ENCODE measurements around the gene NIPBL.

The NIPBL gene, protein sequence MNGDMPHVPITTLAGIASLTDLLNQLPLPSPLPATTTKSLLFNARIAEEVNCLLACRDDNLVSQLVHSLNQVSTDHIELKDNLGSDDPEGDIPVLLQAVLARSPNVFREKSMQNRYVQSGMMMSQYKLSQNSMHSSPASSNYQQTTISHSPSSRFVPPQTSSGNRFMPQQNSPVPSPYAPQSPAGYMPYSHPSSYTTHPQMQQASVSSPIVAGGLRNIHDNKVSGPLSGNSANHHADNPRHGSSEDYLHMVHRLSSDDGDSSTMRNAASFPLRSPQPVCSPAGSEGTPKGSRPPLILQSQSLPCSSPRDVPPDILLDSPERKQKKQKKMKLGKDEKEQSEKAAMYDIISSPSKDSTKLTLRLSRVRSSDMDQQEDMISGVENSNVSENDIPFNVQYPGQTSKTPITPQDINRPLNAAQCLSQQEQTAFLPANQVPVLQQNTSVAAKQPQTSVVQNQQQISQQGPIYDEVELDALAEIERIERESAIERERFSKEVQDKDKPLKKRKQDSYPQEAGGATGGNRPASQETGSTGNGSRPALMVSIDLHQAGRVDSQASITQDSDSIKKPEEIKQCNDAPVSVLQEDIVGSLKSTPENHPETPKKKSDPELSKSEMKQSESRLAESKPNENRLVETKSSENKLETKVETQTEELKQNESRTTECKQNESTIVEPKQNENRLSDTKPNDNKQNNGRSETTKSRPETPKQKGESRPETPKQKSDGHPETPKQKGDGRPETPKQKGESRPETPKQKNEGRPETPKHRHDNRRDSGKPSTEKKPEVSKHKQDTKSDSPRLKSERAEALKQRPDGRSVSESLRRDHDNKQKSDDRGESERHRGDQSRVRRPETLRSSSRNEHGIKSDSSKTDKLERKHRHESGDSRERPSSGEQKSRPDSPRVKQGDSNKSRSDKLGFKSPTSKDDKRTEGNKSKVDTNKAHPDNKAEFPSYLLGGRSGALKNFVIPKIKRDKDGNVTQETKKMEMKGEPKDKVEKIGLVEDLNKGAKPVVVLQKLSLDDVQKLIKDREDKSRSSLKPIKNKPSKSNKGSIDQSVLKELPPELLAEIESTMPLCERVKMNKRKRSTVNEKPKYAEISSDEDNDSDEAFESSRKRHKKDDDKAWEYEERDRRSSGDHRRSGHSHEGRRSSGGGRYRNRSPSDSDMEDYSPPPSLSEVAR (N-terminal part only)

DNA sequence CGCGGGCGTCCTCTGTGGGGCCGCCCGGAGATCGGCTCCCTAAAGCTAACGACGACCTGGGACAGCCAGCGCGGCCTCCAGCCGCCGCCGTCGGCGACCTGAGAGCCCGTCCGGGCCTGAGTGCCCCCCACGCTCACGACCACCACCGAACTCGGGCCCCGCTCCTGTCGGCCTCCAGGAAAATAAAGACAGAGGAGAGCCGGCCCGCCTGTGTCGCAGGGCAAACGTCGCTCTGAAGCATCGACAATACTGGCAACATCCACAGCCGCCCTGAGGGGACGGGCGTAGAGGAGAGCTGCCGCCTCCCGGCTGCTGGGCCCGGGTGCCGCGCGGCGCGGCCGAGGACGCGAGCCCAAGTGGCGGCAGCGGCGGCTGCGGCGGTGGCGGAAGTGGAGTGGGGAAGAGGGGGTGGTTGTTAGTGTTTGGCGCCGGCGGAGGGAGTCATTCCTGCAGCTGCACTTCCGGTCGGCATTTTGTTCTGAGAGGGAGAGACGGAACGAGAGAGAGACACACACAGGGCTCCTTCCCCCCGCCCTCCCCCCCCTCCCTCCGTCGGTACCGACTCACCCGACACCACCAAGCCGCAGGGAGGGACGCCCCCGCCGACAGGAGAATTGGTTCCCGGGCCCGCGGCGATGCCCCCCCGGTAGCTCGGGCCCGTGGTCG is at the start of gene NIPBL:
Gene NIPBL, plus strand, starts transcription at position 471 of the 666 bp plus-strand sequence. CDS start 76,928 bp downstream, outside the sequence.
- no peak for TF ChIP-seq GATA3 (IDR thresholded peaks at IDR 0.05; ENCODE audit: low read depth, low read length)

DNA sequence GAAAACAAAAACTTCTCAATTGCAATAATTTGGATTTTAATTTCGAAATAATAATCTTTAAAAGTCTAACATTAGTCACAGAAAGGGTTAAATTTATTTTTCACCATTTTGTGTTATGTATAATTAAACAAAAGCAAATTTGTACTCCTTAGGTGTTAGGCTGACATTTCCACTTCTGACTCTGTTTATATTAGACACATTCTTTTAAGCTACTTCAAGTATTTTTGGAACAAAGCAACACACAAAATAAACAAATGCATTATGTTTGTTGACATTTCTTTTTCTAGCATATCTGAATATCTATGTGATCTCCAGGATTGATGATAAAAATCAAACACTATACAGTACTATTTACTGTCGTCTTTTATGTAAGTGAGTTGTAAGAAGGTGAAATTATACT is 44.3 kb upstream of the NIPBL start:
- TF ChIP-seq GATA3 (IDR thresholded peaks at IDR 0.05; ENCODE audit: low read depth, low read length) (no peak), GATA2 (IDR thresholded peaks at IDR 0.05; ENCODE audit: low read depth, low read length) (no peak)

DNA sequence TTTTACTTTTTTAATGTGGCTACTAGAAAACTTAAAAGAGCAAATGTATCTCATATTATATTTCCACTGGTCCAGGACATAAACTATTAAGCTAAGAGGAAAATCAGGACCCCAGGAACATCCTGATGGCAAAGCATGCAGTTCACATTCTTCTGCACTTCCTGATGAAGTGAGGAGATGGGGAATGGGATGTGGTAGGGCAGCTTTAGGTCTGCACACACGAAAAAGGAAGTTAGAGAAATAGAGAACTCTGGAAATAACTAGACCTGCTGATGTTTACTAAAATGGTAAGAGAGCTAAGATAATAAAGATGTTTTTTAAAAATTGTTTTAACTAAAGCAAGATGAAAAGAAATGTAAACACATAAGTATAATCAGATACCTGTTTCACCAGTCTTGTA is 39.7 kb upstream of the NIPBL start:
- TF ChIP-seq GATA2 (IDR thresholded peaks at IDR 0.05; ENCODE audit: low read depth, low read length) (no peak), GATA3 (IDR thresholded peaks at IDR 0.05; ENCODE audit: low read depth, low read length) (no peak)

DNA sequence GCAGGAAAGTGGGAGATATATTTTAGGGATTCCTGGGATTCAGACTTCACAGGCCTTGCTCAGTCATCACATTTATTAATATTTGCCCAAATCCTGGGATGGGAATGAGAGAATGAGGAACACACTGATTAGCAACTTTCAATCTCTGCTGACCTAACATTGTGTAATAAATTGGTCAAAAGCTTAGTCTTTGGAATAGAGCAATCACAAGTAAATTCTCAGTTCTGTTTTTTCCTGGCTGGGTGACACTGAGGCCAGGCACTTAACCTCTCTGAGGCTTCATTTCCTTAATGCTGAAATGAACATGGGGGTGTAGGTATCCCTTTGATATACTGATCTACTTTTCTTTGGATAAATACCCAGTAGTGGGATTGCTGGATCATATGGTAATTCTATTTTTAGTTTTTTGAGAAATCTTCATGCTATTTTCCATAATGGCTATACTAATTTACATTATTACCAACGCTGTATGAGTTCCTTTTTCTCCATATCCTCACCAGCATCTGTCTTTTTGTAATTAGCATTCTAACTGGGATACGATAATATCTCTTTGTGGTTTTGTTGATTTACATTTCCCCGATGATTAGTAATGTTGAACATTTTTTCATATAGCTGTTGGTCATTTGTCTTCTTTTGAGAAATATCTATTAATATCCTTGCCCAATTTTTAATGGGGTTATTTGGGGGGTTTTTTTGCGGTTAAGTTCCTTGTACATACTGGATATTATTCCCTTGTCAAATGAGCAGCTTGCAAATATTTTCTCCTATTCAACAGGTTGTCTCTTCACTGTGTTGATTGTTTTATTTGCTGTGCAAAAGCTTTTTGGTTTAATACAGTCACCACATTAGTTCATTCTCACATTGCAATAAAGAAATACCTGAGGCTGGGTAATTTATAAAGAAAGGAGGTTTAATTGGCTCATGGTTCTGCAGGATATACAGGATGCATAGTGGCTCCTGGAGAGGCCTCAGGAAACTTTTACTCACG is 36.8 kb upstream of the NIPBL start:
- no peak for TF ChIP-seq GATA3 (IDR thresholded peaks at IDR 0.05; ENCODE audit: low read depth, low read length)

DNA sequence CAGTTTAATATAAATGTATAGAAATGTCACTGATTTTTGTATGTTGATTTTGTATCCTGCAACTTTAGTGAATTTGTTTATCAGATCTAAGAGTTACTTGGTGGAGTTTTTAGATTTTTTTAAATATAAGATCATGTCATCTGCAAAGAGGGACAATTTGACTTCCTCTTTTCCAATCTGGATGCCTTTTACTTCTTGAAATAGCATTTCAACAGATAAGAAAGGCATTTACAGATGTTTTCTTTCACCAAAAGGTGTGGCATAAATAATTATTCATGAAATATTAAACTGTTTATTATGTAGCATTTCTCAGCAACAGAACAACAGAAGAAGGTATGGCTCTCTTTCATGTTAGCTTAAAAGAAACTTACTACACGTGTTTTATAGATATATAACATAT is 34.9 kb upstream of the NIPBL start:
- TF ChIP-seq GATA2 (IDR thresholded peaks at IDR 0.05; ENCODE audit: low read depth, low read length) (no peak), GATA3 (IDR thresholded peaks at IDR 0.05; ENCODE audit: low read depth, low read length) (no peak)

DNA sequence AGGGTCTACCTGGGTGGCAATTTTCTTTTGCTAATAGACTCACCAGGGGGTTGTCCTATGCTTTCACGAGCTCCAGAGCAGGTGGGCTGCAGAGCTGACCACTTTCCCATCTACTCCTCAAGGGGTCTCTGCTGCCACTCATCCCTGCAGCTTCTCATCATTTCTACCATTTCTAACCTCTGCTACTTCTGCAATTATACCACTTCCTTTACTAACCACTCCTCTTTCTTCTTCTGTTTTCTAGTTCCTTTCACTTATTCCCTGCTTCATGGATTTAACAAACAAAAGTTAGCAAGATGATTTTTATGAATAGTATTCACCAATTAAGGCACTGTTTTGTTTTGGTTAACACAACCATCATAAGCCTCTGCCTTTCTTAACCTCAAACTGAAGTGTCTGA is 34.5 kb upstream of the NIPBL start:
- TF ChIP-seq GATA3 (IDR thresholded peaks at IDR 0.05; ENCODE audit: low read depth, low read length) = no peak
- TF ChIP-seq GATA2 (IDR thresholded peaks at IDR 0.05; ENCODE audit: low read depth, low read length) = no peak

DNA sequence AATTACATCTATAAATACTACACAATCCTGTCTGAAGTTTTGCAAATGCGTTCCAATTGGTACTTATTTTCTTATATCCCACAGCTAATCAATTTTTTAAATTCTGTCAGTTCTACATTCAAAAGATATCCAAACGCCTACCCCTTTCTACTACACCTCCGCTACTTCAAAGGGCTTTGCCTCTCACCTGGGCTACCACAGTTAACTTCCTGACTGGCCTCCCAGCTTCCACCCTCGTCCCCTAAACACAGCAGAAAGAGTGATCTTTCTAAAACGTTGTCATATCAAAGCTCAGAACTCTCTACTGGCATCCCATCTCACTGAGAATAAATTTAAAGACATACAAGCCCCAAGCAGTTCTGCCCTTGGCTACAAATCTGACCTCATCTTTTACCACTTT is 32.3 kb upstream of the NIPBL start:
- TF ChIP-seq GATA3 (IDR thresholded peaks at IDR 0.05; ENCODE audit: low read depth, low read length) = no peak
- TF ChIP-seq GATA2 (IDR thresholded peaks at IDR 0.05; ENCODE audit: low read depth, low read length) = no peak

DNA sequence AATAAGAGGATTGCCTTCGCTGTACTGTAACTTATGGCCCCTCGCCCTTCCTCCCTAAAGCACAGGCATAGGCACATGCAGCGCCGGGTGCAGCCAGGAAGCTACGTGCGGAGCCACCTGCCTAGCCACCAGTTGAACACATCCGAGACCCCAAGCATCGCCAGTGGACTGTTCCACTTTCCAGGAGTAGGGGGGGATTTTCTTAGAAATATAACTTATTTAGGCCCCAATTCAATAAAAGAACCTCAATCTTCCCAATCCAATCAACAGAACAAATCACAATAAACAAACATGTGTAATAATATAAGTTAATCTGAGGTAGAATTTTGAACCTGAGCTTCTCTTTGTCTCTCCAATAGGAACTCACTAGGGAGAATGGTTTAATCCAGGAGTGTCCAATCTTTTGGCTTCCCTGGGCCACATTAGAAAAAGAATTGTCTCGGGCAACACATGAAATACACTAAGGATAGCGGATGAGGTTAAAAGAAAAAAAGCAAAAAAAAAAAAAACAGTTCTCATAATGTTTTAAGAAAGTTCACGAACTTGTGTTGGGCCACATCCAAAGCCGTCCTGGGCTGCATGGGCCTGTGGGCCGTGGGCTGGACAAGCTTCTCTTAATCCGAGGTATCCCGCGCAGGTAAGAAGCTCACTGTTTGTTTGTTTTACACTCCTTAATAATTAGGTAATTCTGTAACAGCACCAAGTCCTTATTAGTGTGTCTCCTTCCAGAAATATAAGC is 22.0 kb upstream of the NIPBL start:
- TF ChIP-seq GATA2 (IDR thresholded peaks at IDR 0.05; ENCODE audit: low read depth, low read length) (no peak), GATA3 (IDR thresholded peaks at IDR 0.05; ENCODE audit: low read depth, low read length) (no peak)

DNA sequence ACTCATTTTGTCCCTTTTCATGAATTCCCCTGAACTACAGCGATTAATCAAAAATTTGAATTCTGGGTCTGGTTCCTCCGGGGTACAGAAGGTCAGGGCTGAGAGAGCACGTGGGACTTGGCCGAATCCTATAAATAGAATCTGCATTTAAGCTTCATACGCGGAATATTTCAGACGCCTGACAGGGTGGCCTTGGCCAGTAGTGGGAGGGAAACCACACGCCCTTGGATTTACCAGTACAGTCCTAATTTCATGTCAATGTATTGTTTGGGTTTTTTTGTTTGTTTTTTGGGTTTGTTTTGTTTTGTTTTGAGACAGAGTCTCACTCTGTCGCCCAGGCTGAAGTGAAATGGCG is 21.5 kb upstream of the NIPBL start:
- no peak for TF ChIP-seq GATA3 (IDR thresholded peaks at IDR 0.05; ENCODE audit: low read depth, low read length)
- TF ChIP-seq GATA2 (IDR thresholded peaks at IDR 0.05; ENCODE audit: low read depth, low read length) = no peak

DNA sequence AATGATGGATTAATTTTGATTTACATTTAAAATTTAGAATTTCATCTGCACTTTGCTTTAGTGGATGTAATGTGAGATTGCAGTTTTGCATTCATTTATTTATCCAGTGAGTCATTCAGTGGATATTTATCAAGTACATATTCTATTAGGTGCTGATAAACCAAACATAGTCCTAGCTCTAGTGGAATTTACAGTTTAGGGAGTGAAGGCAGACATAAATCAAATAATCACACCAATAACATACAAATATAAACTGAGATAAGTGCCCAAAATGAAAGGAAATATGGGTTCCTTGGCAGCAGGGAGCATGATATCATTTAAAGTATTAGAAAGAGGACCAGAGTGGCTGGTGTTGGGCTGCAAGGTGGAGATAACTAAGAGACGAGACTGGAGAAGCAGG is 14.7 kb upstream of the NIPBL start:
- TF ChIP-seq GATA2 (IDR thresholded peaks at IDR 0.05; ENCODE audit: low read depth, low read length) = no peak
- no peak for TF ChIP-seq GATA3 (IDR thresholded peaks at IDR 0.05; ENCODE audit: low read depth, low read length)

DNA sequence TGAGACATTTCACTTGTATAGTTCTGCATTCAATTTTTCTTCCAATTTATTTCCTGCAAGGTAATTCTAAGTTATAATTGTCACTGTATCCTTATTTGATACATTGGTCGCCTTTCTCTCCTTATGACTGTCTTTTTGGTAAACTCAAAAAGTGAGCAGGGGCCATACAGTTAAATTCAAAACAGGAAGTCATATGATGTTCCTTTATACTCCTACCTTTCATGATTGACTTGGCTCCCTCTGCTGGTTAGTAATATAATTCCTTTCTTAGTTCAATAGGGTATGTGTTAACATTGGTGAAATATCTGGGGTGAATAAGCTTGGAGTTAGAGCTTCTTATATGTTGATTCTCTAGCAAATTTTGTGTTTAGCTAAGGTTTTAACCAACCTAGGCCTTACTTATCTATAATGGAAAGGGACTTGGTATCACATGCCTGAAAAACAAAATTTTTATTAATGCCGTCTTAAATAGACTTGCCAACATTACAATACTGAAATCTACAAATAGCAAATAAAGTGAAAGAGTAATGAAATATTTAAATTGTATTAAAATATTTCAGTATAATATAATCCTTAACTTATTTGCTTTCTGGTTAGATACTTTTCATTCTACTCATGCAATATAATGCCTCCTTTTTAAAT is 6.0 kb upstream of the NIPBL start:
- no peak for TF ChIP-seq GATA3 (IDR thresholded peaks at IDR 0.05; ENCODE audit: low read depth, low read length)
- TF ChIP-seq GATA2 (IDR thresholded peaks at IDR 0.05; ENCODE audit: low read depth, low read length) = no peak

DNA sequence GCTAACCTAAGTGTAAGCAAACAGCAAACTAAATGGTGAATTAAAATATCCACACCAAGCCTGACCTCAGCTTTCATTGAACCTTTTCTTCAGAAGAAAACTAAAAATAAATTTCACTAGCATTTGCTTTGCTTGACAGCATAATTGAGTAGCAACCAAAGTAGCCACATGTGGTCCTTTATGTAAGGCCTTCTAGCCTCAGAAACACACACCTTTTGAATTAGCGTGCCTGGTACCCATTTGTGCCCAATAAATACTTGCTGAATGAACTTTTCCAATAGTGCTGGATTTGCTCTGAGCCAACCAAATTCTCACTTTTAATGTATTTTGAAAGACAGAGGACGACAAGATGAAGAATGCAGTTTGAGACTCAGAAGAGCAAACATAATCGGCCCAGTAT is 2.1 kb upstream of the NIPBL start:
- TF ChIP-seq GATA3 (IDR thresholded peaks at IDR 0.05; ENCODE audit: low read depth, low read length) = no peak
- TF ChIP-seq GATA2 (IDR thresholded peaks at IDR 0.05; ENCODE audit: low read depth, low read length) = no peak

All from SH-SY5Y (cell line).